ENCODE results near the gene GLE1.

GLE1 gene

GRCh38 chr9:128523199-128523925, 18.8 kb downstream of the GLE1 start:
- no peak for TF ChIP-seq EZH2 (IDR thresholded peaks at IDR 0.05; ENCODE audit: borderline replicate concordance, low read length)
- TF ChIP-seq, protein P1, sequence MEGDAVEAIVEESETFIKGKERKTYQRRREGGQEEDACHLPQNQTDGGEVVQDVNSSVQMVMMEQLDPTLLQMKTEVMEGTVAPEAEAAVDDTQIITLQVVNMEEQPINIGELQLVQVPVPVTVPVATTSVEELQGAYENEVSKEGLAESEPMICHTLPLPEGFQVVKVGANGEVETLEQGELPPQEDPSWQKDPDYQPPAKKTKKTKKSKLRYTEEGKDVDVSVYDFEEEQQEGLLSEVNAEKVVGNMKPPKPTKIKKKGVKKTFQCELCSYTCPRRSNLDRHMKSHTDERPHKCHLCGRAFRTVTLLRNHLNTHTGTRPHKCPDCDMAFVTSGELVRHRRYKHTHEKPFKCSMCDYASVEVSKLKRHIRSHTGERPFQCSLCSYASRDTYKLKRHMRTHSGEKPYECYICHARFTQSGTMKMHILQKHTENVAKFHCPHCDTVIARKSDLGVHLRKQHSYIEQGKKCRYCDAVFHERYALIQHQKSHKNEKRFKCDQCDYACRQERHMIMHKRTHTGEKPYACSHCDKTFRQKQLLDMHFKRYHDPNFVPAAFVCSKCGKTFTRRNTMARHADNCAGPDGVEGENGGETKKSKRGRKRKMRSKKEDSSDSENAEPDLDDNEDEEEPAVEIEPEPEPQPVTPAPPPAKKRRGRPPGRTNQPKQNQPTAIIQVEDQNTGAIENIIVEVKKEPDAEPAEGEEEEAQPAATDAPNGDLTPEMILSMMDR (IDR thresholded peaks at IDR 0.05; ENCODE audit: low read length) = no peak
- H3K4me1 ChIP-seq (ENCODE audit: insufficient read depth, low read length, severe bottlenecking) = no peaks in the 10 kb centered on the region
- no peaks in the 10 kb centered on the region for H4K20me1 ChIP-seq (ENCODE audit: insufficient read depth, low read length)
- no peak overlapping the region for H3K4me2 ChIP-seq (ENCODE audit: low read length)
- no peaks in the 10 kb centered on the region for H3F3A ChIP-seq (ENCODE audit: insufficient read depth, low read length)
- no peaks in the 10 kb centered on the region for H3K9me2 ChIP-seq (ENCODE audit: low read depth, low read length)
- H3K79me2 ChIP-seq (ENCODE audit: insufficient read depth, low read length) = no peaks in the 10 kb centered on the region
- H3K9me3 ChIP-seq (ENCODE audit: low read length) = no peaks in the 10 kb centered on the region
- H3K36me3 ChIP-seq (ENCODE audit: insufficient read depth, low read length) = peaks cover 62% of the 10 kb centered on the region
- H3K4me3 ChIP-seq (ENCODE audit: low read depth, low read length, poor library complexity, severe bottlenecking) = no peak overlapping the region
- H3K27ac ChIP-seq (ENCODE audit: low read depth, low read length, poor library complexity, severe bottlenecking) = no peak overlapping the region
- no peak overlapping the region for H2AFZ ChIP-seq (ENCODE audit: low read length)
- no peak overlapping the region for H3K9ac ChIP-seq (ENCODE audit: low read length)
- no peaks in the 10 kb centered on the region for H3K27me3 ChIP-seq (ENCODE audit: insufficient read depth, low read length)

- Histone ChIP-seq H3K4me1 (ENCODE audit: insufficient read depth, low read length, severe bottlenecking) (no peaks in the 10 kb centered on the region), H3K9ac (ENCODE audit: low read length) (no peak overlapping the region), H3K27ac (ENCODE audit: low read depth, low read length, poor library complexity, severe bottlenecking) (no peak overlapping the region), H3K79me2 (ENCODE audit: insufficient read depth, low read length) (no peaks in the 10 kb centered on the region), H3K4me3 (ENCODE audit: low read depth, low read length, poor library complexity, severe bottlenecking) (no peak overlapping the region), H2AFZ (ENCODE audit: low read length) (no peak overlapping the region), H3K4me2 (ENCODE audit: low read length) (no peak overlapping the region), H3K36me3 (ENCODE audit: insufficient read depth, low read length) (peaks cover 77% of the 10 kb centered on the region), H3K27me3 (ENCODE audit: insufficient read depth, low read length) (no peaks in the 10 kb centered on the region), H3F3A (ENCODE audit: insufficient read depth, low read length) (no peaks in the 10 kb centered on the region), H3K9me2 (ENCODE audit: low read depth, low read length) (no peaks in the 10 kb centered on the region), H4K20me1 (ENCODE audit: insufficient read depth, low read length) (no peaks in the 10 kb centered on the region), H3K9me3 (ENCODE audit: low read length) (no peaks in the 10 kb centered on the region)
- no peak for TF ChIP-seq EZH2 (IDR thresholded peaks at IDR 0.05; ENCODE audit: borderline replicate concordance, low read length)
- TF ChIP-seq, protein P1 (IDR thresholded peaks at IDR 0.05; ENCODE audit: low read length) = no peak
These were observed 22.2 kb downstream of the GLE1 start for GRCh38 chr9:128526720-128527119.

DNA sequence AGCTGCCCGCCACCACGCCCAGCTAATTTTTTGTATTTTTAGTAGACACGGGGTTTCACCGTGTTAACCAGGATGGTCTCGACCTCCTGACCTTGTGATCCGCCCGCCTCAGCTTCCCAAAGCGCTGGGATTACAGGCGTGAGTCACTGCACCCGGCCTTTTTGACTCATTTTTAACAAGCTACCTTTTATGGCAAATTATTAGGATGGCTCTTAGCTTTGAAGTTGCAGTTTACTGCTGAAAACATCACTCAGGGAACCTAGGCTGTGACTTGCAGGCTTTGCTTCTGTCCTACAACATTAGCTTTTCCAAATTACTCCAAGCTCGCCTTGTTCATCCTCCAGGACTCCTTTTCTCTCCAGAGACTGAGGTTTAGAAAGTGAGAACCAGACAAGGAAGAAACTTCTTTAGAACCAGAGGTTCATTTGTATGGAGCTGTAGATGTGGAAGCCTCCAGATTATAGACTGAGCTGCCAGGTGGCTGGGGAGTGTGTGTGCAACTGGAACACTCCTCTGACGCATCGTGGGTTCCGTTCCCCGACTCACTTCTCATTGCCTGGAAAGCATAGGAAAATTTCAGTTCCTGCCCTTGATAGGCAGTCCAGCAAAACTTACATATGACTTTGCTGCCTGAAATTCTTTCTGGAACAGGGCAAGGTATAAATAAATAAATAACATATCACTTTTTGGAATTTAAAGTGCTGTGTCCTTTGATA, 24.1 kb downstream of the GLE1 start:
- Histone ChIP-seq H3K9me3 (ENCODE audit: low read length) (no peaks in the 10 kb centered on the region), H3K27me3 (ENCODE audit: insufficient read depth, low read length) (no peaks in the 10 kb centered on the region), H3K4me2 (ENCODE audit: low read length) (no peak overlapping the region), H3K9me2 (ENCODE audit: low read depth, low read length) (no peaks in the 10 kb centered on the region), H2AFZ (ENCODE audit: low read length) (no peak overlapping the region), H3F3A (ENCODE audit: insufficient read depth, low read length) (no peaks in the 10 kb centered on the region), H3K4me3 (ENCODE audit: low read depth, low read length, poor library complexity, severe bottlenecking) (no peak overlapping the region), H4K20me1 (ENCODE audit: insufficient read depth, low read length) (no peaks in the 10 kb centered on the region), H3K4me1 (ENCODE audit: insufficient read depth, low read length, severe bottlenecking) (no peaks in the 10 kb centered on the region), H3K36me3 (ENCODE audit: insufficient read depth, low read length) (peaks cover 75% of the 10 kb centered on the region), H3K27ac (ENCODE audit: low read depth, low read length, poor library complexity, severe bottlenecking) (no peak overlapping the region), H3K79me2 (ENCODE audit: insufficient read depth, low read length) (no peaks in the 10 kb centered on the region), H3K9ac (ENCODE audit: low read length) (no peak overlapping the region)
- TF ChIP-seq, protein P1 (IDR thresholded peaks at IDR 0.05; ENCODE audit: low read length) = no peak
- TF ChIP-seq EZH2 (IDR thresholded peaks at IDR 0.05; ENCODE audit: borderline replicate concordance, low read length) = no peak

Measured in OCI-LY1 (cell line).